ENCODE results near the gene CETN3.

- peak; percentile 82 for TF ChIP-seq CTCF (IDR thresholded peaks at IDR 0.05; ENCODE audit: low read depth, low read length, poor library complexity, severe bottlenecking)
- no peak for TF ChIP-seq EZH2phosphoT487 (IDR thresholded peaks at IDR 0.05; ENCODE audit: borderline replicate concordance, low read length)
These were observed 24.7 kb upstream of the CETN3 start for GRCh38 chr5:90434116-90434714.
